Activated CD8-positive, alpha-beta memory T cell treated with anti-CD3 and anti-CD28 coated beads for 24 hours (primary cell): ENCODE measurements around the gene TXNDC12.
A peak's percentile ranks its signal among the peaks of the same experiment; 100 is the strongest.
"Not testable (repeated sequence)": the region's sequence is repeated elsewhere in the genome, so short reads cannot be mapped to it uniquely, and the experiment has no call there.

Source experiments
- DNase-seq: peaks from one replicate; pipeline ENCODE4 v3.0.0-alpha.2; 2020

The TXNDC12 gene

DNA sequence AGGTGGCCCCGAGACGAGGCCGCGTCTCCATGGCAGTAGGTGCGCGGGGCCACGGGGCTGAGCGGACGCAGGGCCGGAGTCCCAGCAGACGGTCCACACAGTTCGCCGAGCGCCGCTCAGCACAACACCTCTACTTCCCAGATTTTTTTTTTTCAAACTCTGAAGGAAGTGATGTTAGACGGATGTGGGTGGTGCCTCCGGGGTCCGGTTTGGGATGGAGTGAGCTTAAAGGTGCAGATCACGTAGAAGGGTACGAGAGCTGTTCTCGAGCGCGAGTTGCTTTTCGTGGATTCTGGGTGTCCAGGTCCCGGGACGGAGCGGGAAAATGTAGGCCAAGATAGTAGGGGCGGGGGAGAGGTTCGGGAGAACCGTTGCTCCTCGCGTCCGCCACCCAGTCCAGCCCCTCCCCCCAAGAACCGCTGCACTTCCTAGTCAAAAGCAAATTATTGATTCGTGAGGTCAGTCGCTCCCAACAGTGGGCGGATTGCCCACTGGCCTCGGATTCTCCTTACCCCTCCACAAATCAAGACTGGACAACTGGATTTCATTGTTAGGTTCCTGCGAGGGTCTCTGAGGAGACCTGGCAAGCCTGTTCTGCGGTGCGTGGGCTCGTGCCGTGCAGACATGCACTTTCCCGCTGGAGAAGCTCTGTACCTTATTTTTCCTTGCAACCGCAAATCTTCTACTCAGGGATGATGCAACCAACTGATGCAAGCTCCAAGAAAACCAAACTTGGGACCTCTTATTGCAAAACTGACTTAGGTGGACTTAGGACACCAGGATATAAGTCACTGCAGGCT, at the start of gene TXNDC12:
Gene TXNDC12 (minus strand): TSS at position 126 of the 800 bp plus-strand sequence. CDS start 95 bp downstream, at position 31.
- peak; percentile 85 for DNase-seq

DNA sequence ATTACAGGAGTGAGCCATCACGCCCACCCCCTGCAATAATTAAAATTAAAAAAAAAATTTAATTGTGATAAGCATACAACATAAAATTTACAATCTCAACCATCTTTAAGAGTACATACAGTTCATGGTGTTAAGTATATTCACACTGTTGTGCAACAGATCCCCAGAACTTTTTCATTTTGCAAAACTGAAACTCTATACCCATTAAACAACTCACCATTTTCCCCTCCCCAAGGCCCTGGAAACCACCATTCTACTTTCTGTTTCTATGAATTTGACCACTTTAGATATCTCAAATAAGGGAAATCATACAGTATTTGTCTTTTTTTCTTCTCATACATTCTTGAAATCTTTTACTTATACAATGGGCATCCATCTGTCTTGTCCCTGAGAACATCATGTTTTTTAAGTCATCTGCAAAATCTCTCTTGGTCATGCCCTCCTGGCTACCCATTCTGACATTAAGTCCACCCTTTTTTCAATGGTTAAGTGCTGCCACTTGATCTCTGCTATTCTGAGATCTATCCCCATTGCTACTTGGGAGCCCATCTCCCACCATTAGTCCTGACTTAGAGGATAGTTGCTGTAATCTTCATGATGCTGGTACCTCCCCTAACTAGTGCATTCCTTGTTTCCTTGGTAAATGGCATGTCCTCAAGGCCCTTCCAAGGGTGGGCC, 47.5 kb upstream of the TXNDC12 start:
- no peak for DNase-seq

DNA sequence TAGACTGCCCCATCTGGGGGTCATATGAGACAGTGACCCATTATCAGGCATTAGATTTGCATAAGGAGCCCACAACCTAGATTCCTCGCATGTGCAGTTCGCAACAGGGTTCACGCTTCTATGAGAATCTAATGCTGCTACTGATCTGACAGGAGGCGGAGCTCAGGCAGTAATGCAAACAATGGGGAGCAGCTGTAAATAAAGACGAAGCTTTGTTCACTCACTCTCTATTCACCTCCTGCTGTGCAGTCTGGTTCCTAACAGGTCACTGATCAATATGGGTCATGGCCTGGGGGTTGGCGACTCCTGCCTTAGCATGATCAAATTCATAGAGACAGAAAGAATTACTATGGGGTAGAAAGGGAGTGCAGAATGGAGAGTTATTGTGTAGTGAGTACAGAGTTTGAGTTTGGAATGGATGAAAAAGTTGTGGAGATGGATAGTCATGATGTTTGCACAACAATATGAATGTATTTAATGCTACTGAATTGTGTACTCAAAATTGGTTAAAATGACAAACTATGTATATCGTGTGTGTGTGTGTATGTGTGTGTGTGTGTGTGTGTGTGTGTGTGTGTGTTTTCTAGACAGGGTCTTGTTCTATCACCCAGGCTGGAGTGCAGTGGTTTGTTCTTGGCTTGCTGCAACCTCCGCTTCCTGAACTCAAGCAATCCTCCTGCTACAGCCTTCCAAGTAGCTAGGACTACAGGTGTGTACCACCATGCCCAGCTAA, 43.3 kb upstream of the TXNDC12 start:
- no peak for DNase-seq

DNA sequence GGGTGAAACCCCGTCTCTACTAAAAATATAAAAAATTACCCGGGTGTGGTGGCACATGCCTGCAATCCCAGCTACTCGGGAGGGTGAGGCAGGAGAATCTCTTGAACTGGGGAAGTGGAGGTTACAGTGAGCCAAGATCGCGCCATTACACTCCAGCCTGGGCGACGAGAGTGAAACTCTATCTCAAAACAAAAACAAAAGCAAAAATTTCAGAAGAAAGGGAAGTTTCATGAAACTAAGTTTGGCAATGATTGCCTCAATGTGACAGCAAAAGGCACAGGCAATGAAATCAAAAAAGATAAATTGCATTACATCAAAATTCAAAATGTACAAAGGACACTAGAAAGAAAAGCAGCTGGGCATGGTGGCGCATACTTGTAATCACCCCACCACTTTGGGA, 41.2 kb upstream of the TXNDC12 start:
- DNase-seq: no peak

DNA sequence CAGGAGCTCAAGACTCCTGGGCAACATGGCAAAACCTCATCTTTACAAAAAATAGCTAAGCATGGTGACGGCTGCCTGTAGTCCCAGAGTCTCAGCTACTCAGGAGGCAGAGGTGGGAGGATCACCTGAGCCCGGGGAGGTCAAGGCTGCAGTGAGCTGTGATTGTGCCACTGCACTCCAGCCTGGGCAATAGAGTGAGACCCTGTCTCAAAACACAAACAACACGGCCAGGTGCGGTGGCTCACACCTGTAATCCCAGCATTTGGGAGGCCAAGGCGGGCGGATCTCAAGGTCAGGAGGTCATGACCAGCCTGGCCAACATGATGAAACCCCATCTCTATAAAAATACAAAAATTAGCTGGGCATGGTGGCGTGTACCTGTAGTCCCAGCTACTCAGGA, 39.3 kb upstream of the TXNDC12 start:
- not testable (repeated sequence) for DNase-seq

DNA sequence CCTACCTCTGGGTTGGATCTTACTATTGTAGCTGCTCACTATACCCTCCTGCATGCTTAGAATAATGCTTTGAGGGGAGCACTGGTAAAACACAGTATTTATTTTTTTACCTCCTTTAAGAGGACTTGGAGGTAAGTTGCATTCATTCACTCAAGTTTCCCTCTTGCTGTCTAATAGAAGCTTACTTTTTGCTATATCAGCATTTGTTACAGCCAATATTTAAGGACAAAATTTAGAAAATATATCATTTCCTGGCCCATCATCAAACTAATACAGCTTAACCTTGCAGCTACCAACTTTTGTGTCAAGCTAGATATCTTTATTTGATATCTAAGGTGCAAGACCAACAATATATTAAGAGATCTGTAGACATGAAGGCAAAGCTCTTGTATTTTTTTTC, 32.9 kb upstream of the TXNDC12 start:
- DNase-seq: not testable (repeated sequence)

DNA sequence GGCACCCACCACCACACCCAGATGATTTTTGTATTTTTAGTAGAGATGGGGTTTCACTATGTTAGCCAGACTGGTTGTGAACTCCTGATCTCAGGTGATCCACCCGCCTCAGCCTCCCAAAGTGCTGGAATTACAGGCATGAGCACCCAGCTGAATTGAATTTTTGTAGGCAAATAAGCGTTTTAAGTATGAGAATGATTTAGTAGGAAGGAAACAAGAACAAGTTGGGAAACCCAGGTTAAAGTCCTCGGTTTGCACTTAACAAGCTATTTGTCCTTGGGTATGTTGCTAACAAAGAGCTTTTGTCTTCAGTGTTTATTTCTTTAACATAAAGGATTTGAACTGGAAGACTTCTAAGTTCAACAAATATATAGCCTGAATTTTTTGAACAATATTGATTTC, 25.0 kb upstream of the TXNDC12 start:
- DNase-seq: no peak

DNA sequence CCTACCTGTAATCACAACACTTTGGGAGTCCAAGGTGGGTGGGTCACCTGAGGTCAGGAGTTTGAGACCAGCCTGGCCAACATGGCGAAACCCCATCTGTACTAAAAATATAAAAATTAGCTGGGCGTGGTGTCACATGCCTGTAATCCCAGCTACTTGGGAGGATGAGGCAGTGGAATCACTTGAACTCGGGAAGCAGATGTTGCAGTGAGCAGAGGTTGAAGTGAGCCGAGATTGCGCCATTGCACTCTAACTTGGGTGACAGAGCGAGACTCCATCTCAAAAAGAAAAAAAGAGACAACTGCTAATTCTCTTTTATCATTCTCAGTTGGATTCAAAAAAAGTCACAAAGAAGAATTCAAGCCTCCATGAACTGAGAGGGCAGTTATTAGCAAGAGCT, 22.3 kb upstream of the TXNDC12 start:
- DNase-seq: not testable (repeated sequence)

DNA sequence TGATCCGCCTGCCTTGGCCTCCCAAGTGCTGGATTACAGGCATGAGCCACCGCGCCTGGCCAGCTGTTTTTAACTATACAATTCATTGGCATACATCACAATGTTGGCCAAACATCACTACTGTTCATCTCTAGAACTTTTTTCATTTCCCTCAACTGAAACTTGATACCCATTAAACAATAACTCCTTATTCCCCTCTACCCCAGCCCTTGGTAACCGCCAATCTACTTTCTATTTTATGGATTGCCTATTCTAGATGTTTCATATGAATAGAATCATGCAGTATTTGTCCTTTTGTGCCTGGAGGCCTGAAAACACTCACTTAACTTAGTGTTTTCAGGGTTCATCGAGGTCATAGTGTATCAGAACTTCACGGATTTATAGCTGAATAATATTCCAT, 17.3 kb upstream of the TXNDC12 start:
- no peak for DNase-seq

DNA sequence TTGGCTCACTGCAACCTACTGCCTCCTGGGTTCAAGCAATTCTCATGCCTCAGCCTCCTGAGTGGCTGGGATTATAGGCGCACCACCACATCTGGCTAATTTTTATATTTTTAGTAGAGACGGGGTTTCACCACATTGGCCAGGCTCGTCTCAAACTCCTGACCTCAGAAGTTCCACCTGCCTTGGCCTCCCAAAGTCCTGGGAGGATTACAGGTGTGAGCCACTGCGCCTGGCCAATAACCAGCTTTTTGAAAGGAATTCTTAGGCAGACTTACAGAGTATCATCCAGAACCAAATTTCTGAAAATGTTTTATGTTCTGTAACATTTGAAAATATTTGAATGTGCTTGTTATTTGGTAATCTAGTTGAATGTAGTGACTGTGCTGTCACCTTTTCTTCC, 15.7 kb upstream of the TXNDC12 start:
- no peak for DNase-seq

DNA sequence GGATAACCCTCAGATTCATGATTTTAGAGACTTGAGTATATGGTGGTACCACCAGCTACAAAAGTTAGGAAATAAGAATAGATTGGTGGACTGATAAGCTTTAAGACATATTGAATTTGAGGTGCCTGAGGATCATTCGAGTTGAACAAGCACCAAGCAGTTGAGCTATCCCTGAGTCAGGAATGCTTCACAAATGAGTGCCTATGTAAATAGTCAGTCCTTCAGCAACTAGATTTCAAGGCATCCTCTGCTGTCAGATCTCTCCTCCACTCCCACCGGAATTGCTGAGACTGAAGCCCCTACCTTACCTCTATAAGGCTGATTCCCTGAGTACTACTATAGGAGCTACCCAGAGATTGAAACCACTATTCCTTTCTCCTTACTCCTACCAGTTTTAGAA, 8.2 kb upstream of the TXNDC12 start:
- no peak for DNase-seq

DNA sequence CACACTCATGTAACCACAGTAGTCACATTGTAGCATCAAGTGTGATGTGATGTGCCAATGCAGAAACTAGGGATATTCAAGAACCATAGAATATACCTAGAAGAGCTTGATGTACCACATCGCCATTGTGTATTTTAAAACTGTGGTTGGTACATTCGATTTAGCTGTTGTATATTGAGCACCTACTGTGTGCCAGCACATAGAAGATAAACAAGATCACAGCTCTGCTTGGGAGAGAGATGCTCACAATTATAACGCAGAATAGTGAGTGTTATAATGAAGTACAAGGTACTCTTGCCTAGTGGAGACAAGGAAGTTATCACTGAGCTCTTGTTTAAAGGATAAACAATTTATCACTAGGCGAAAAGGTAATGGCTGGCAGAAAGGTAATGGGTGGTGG, 5.8 kb upstream of the TXNDC12 start:
- no peak for DNase-seq

DNA sequence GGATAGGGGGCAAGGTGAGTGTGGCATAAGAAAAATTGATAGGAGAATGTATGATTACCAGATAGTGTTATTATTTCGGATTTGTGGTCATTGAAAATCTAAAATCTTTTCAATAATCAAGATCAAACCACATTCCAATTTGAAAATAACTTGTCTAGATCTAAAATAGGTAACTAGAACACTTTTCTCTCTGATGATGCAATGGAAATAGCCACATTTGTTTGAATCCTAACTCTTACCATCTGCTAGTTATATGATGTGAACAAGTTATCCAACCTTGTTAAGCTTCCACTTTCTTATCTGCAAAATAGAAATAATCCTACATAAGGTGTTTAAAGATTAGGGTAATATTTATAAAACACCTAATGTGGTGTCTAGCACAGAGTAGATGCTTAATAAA, 4.9 kb upstream of the TXNDC12 start:
- no peak for DNase-seq

DNA sequence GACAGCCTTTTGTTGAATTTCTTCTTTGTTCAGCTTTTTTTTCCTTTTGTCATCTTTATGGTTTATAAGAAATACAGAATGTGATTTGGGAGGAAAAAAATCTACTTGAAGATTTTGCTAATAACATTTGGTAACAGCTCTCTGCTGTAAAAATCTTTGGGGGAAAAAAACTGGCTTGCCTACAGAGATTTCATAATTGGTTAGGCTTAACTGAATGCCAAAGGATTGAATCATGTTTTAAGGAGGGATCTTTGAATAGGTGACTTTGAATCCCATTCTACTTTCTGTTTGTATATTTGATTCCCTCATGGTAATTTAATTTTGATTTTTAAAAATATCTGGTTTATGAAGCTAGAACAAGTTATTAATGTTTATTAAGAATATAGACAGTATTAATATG, 4.3 kb upstream of the TXNDC12 start:
- no peak for DNase-seq

DNA sequence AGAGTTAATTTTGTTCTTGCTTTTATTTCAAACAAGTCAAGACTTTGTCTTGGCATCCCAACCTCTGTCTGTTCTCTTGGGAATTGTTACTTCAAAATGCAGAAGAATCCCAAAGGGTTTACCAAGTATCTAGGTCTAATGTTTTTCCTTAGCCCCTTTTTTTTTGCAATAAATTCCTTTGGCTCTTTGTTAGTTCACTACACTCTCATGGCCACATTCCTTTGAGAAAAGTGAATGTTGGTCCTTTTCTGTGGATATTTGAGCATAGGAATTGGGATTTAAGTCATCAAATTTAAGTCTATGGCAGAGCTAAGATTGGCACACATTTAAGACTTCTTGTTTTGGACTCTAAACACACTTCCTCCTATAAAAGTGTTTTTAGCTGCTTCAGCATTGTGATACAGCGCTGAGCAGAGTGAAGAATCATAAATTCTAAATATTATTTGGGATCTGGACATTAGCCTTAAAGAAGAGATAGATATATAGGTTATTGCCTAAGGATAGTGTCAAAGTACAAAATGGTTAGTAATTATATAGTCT, 3.0 kb upstream of the TXNDC12 start:
- DNase-seq: no peak

DNA sequence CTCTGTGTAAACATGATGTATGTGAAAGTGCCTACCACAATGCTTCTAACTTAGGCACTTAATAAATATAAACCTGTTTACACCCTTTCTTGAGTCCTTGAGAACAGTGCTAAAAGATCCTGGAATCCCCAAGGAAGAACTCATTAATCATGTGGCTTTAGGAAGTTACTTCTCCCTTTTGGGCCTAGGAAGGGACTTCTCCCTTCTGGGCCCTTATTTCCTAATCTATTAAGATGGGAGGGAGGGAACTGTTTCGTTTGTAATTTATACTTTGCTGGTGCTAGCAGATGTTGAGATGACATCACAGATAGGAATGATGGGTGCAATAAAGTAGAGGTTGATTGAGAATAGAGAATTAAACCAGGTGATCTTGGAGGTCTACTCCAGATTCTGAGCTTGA, 2.3 kb upstream of the TXNDC12 start:
- DNase-seq: no peak

DNA sequence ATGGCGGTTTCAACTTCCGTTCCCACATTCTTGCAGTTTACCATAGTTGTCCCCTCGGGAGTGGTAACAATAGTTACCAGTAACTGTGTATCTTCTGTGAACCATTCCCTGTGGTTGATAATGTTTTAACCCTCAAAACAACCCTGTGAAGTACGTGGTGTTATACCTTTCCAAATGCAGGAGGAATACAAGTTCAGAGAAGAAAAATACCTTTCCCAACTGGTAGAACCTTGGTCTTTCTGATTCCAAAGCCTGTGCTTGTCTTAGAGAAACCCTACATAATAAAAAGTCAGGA, 1.9 kb upstream of the TXNDC12 start:
- no peak for DNase-seq

DNA sequence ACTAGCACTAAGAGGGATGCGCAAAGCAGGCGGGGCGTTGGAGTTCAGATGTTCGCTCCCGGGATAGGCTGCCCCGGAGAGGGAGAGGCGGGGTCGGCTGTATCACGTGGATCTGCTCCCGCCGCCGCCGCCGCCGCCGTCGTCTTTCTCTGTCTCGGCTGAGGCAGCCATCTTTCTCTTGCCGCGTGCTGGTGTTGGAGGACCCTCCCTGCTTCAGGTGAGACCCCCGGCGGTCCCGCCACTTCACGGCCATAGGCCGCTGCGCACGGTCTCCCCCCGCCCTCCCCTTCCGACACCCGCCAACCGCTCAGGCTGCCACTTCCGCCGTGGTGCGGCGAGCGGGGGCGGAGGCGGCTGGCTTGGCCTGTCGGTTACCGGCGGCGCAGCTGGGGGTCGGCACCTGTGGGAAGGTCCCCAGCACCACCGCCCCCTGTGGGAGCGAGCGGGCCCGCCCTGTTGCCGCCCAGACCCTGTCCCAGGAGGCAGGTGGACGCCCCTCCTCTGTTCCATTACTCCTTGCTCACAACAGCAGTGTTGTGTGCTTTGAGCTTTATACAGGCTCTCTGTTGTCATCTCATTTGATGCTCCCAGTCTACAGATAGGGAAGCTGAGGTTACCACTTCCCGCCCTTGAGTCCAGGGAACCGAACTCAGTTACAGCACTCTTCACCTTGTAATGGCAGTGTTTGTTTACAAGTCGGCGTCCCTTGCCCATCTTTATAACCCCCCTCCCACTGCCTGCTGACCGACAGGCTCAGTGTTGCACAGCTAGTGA, 1.4 kb upstream of the TXNDC12 start, which contains the start of gene BTF3L4:
Gene BTF3L4 (plus strand): TSS at position 133 of the 774 bp plus-strand sequence. CDS start 3,553 bp downstream, outside the sequence.
- DNase-seq: peak; percentile 94

DNA sequence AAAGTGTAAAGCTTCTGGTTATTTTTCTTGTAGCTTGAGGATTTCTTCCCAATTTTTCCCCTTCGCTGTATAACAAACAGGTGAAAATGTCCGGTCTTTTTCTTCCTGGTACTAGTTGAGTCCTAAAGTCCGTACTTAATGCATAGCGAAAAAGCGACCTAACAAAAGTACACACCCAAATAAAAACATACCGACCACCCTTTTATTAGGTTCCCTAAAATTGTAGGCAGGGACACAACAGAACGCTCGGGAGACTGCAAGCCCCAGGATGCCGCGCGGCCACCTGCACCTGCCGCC, 823 bp upstream of the TXNDC12 start:
- no peak for DNase-seq

DNA sequence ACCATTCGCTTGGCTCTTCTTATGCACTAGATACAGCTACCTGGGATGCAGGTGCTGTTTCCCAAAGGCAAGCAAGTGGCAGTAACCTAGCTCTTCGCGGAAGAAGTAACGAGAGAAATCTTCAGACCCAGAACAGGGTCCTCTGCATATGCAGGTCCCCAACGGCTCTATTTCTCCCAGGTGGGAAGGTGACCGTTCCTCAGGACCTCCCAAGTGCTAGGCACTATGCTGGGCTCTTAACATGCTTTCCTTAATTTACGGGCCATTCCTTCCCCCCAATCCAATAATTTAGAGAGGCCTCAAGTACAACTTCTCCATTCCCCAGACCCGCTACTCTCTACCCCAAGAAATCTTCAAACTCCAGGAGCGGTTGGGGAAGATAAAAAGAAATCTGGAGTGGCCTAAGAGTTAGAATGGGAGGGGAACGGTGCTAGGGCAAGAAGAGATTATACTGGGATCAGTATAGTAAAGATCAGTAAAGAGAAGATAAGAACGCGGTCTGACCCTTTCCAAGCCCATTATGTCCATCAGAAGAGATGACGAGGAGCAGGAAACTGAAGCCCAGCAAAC, 410 bp downstream of the TXNDC12 start:
- no peak for DNase-seq

DNA sequence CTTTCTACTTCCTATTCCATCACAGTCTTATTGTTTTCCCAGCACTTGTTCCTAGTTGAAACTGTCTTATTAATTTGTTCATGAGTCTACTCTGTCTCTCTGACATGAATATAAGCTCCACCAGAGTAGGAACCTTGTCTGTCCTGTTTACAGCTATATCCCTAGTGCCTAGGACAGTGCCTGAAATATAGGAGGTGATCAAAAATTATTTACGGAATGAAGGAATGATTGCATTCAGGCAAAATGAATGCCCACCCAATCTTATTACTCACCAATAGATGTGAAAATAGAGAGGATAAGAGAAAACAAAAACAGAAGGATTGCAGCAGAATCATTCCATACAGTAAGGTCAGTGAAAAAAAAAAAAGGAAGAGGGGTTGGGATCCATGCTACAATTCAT, 1.1 kb downstream of the TXNDC12 start:
- DNase-seq: no peak

DNA sequence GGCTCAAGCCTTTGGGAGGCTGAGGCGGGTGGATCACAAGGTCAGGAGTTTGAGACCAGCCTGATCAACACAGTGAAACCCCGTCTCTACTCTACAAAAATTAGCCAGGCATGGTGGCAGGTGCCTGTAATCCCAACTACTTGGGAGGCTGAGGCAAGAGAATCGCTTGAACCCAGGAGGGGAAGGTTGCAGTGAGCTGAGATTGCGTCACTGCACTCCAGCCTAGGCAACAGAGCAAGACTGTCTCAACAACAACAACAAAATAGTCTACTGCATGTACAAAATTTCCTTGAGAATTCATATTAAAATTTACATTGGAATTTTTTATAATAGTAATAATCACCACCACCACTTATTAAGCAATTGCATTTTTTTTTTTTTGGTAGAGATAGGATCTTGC, 5.7 kb downstream of the TXNDC12 start:
- DNase-seq: not testable (repeated sequence)
